GM23248 (cell line): ENCODE data around the gene NTNG1.

Experiments used
- EZH2 ChIP-seq: fragments of 200-600 bp; sonication (generic); IDR thresholded peaks from 2 replicates; pipeline ENCODE4 v1.6.1; 2018; ENCODE audit warnings: antibody characterized with exemption, mild to moderate bottlenecking; ENCODE audit not compliant: insufficient read depth, poor library complexity, severe bottlenecking
- EZH2phosphoT487 ChIP-seq: fragments of 200-600 bp; sonication (generic); IDR thresholded peaks from 2 replicates; pipeline ENCODE4 v1.6.1; 2018; ENCODE audit warnings: antibody characterized with exemption, moderate library complexity, mild to moderate bottlenecking, low read depth; ENCODE audit not compliant: insufficient read depth

- no peak for TF ChIP-seq EZH2
- no peak for TF ChIP-seq EZH2phosphoT487
Measured at GRCh38 chr1:107149946-107150345, 9.1 kb downstream of the NTNG1 start.
